Measurements from ENCODE around the gene CAPZB. TPM values are rescaled to one million over a fixed set of nuclear protein-coding genes. Genes with fewer than 3 reads are reported as not detected.

CAPZB gene
- total RNA-seq, 1 experiment from 2014 or later = 348 TPM

DNA sequence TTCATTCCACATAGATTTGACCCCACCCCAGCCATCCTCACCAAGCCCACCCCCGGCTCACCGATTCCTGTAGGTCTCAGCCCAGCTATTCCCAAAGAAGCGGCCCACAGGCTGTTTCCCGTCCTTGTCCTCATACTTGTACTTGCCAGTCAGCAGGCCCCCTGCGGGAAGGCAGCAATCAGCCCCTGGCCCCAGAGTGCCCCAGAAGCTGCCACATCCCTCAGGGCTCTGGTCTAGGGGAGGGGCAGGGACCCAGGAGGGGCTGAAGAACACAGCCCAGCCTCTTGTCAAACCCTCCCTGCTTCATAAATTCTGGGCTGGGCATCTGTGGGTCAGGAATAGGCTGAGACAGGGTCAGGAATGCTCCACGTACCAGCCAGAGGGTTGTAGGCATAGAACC lies 178.4 kb downstream of the CAPZB start:
- peaks cover 27 to 68% (median 57%) of the 10 kb centered on the region in 3 experiments for H3K36me3 Mint-ChIP-seq (ENCODE audit: insufficient read depth in 1 of 3, low read depth in 3 of 3)
- Histone ChIP-seq H3K23me2 (ENCODE audit: insufficient read length, low read depth, low read length, poor library complexity, severe bottlenecking) (peaks cover 8% of the 10 kb centered on the region), H2BK20ac (ENCODE audit: low read depth, low read length, poor library complexity, severe bottlenecking) (no peak overlapping the region), H3K9ac (ENCODE audit: extremely low read depth, insufficient read length, low read length) (no peak overlapping the region), H3K4me2 (ENCODE audit: insufficient read depth, insufficient read length, low read length) (no peak overlapping the region), H3K56ac (ENCODE audit: insufficient read length, low read depth, low read length) (no peak overlapping the region), H2BK5ac (ENCODE audit: insufficient read length, low read length) (no peak overlapping the region), H4K20me1 (ENCODE audit: control insufficient read depth, insufficient read depth, insufficient read length) (no peaks in the 10 kb centered on the region), H3K27ac (ENCODE audit: insufficient read length, low read depth, low read length) (no peak overlapping the region), H3K27me3 (ENCODE audit: insufficient read depth, low read length) (no peaks in the 10 kb centered on the region), H3K18ac (ENCODE audit: insufficient read length, low read depth, low read length) (no peak overlapping the region), H3K23ac (ENCODE audit: insufficient read length, low read depth, low read length) (no peak overlapping the region), H2BK15ac (ENCODE audit: low read depth, low read length) (no peak overlapping the region), H2BK120ac (ENCODE audit: low read depth, low read length, poor library complexity, severe bottlenecking) (no peak overlapping the region), H4K8ac (replicated peaks; ENCODE audit: insufficient read length, low read depth, low read length) (no peak overlapping the region), H3K79me1 (ENCODE audit: insufficient read depth, low read depth, low read length, poor library complexity, severe bottlenecking) (no peaks in the 10 kb centered on the region), H3K4ac (ENCODE audit: low read depth, low read length) (no peak overlapping the region), H3K9me3 (ENCODE audit: control insufficient read depth, low read depth, low read length) (no peaks in the 10 kb centered on the region), H4K5ac (ENCODE audit: insufficient read length, low read depth, low read length) (no peak overlapping the region), H3K14ac (ENCODE audit: insufficient read depth, low read length) (no peak overlapping the region), H3K79me2 (ENCODE audit: insufficient read depth, low read length) (no peaks in the 10 kb centered on the region), H3K4me1 (ENCODE audit: insufficient read depth, low read length) (no peaks in the 10 kb centered on the region), H4K91ac (ENCODE audit: insufficient read length, low read depth, low read length) (no peak overlapping the region), H2AK5ac (ENCODE audit: insufficient read length, low read length) (no peak overlapping the region), H2BK12ac (ENCODE audit: insufficient read length, low read depth, low read length) (no peak overlapping the region), H3T11ph (ENCODE audit: low read length) (no peak overlapping the region), H2AFZ (ENCODE audit: low read length) (no peak overlapping the region)
- no peaks in the 10 kb centered on the region; the same call in 1 of the 2 replicates for H3K27me3 Mint-ChIP-seq (ENCODE audit: low read depth)
- TF ChIP-seq, protein P1, sequence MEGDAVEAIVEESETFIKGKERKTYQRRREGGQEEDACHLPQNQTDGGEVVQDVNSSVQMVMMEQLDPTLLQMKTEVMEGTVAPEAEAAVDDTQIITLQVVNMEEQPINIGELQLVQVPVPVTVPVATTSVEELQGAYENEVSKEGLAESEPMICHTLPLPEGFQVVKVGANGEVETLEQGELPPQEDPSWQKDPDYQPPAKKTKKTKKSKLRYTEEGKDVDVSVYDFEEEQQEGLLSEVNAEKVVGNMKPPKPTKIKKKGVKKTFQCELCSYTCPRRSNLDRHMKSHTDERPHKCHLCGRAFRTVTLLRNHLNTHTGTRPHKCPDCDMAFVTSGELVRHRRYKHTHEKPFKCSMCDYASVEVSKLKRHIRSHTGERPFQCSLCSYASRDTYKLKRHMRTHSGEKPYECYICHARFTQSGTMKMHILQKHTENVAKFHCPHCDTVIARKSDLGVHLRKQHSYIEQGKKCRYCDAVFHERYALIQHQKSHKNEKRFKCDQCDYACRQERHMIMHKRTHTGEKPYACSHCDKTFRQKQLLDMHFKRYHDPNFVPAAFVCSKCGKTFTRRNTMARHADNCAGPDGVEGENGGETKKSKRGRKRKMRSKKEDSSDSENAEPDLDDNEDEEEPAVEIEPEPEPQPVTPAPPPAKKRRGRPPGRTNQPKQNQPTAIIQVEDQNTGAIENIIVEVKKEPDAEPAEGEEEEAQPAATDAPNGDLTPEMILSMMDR (conservative IDR thresholded peaks at IDR 0.05) = no peak
- WGBS (ENCODE audit: extremely low coverage, insufficient read length, low lambda C conversion rate) = no CpG with 5 or more reads among the region's 6 CpGs
- H3K9me3 Mint-ChIP-seq = no peaks in the 10 kb centered on the region
- H3K4me3 Mint-ChIP-seq = no peak overlapping the region
- H3K4me1 Mint-ChIP-seq = peaks cover 7 to 10% of the 10 kb centered on the region in 2 experiments
- no peak overlapping the region for H3K27ac Mint-ChIP-seq
- no peak for DNase-seq

Measured in H9 (cell line).